HepG2 (cell line): ENCODE measurements around the gene RBM23. TPM values are rescaled to one million over a fixed set of nuclear protein-coding genes. Genes with fewer than 3 reads are reported as not detected.

Experiments
- ATAC-seq: fragments of 200-7000 bp; cut with Tn5 transposase; 3 replicates; pipeline ENCODE4 v1.9.1; 2020; ENCODE audit warnings: mild to moderate bottlenecking, moderate library complexity
- BruUV-seq: library from RNA; stranded (reverse); fragments of 400-500 nt; replicated peaks from 2 replicates; lab custom pipeline; 2021; lab: Mats Ljungman, UMichigan
- CTCF ChIA-PET: fragments of 300-600 bp; formaldehyde crosslinking; extraction: SDS; loops from one replicate; lab custom pipeline; 2021; ENCODE audit warnings: low total read pairs, inconsistent platforms, low intra/inter-chr PET ratio; lab: Yijun Ruan, JAX
- POLR2A ChIA-PET: fragments of 350-600 bp; sonication (Branson Sonifier 250); formaldehyde crosslinking; loops from one replicate; lab custom pipeline; 2020; ENCODE audit warnings: antibody characterized with exemption, inconsistent platforms; lab: Yijun Ruan, JAX
- DNase-seq: peaks from one replicate; pipeline ENCODE4 v3.0.0-alpha.2; 2015; ENCODE audit warnings: low spot score
- FAIRE-seq: peaks from 3 replicates; lab custom pipeline; 2011; peaks lifted over from hg19 to GRCh38; lab: Jason Lieb, UNC
- H2AFZ ChIP-seq: one replicate; pipeline ENCODE4 v1.6.1; 2011; ENCODE audit warnings: low read length, inconsistent platforms
- H3K27ac ChIP-seq: fragments of 300-600 bp; 3 replicates; pipeline ENCODE4 v1.8.0; 2011; ENCODE audit warnings: mixed run types, mild to moderate bottlenecking, mixed read lengths, low read length, inconsistent platforms; ENCODE audit not compliant: insufficient read depth; ENCODE audit errors: extremely low read length
- H3K27me3 ChIP-seq, 2 experiments: fragments of 200-600 bp in 1 of 2; 2 replicates in 1 of 2; 3 replicates in 1 of 2; pipeline versions ENCODE4 v1.6.0 to v1.8.0; 2011; ENCODE audit warnings: low read length in 2 of 2, mild to moderate bottlenecking in 2 of 2, moderate library complexity in 2 of 2, inconsistent platforms in 1 of 2; ENCODE audit not compliant: insufficient read depth in 2 of 2, control insufficient read depth in 1 of 2
- H3K36me3 ChIP-seq, 2 experiments: fragments of 200-600 bp in 1 of 2; replicated peaks in 1 of 2; 2 replicates in 1 of 2; 3 replicates in 1 of 2; pipeline versions ENCODE4 v1.5.1 to v1.8.0; 2011; ENCODE audit warnings: low read length in 2 of 2, inconsistent platforms in 1 of 2; ENCODE audit not compliant: insufficient read depth in 2 of 2, control insufficient read depth in 1 of 2
- H3K4me1 ChIP-seq: 2 replicates; pipeline ENCODE4 v1.5.1; 2012; ENCODE audit warnings: low read length, inconsistent platforms; ENCODE audit not compliant: insufficient read depth
- H3K4me2 ChIP-seq: 2 replicates; pipeline ENCODE4 v1.6.0; 2011; ENCODE audit warnings: low read depth, low read length, inconsistent platforms
- H3K4me3 ChIP-seq, 3 experiments: fragments of 200-600 bp in 1 of 3; sonication (generic), shearing (Covaris generic) in 1 of 3; replicated peaks in 1 of 3; 2 replicates each; pipeline ENCODE4 v1.5.1; 2011 to 2016; ENCODE audit warnings: low read length in 3 of 3, inconsistent platforms in 2 of 3, low read depth in 2 of 3, mild to moderate bottlenecking in 2 of 3, control low read depth in 1 of 3, mixed read lengths in 1 of 3; ENCODE audit not compliant: insufficient read depth in 1 of 3
- H3K79me2 ChIP-seq: one replicate; pipeline ENCODE4 v1.6.1; 2011; ENCODE audit warnings: low read length, inconsistent platforms; ENCODE audit not compliant: insufficient read depth
- H3K9ac ChIP-seq: 2 replicates; pipeline ENCODE4 v1.6.0; 2011; ENCODE audit warnings: mild to moderate bottlenecking, low read depth, low read length, inconsistent platforms; ENCODE audit not compliant: insufficient read depth
- H3K9me3 ChIP-seq: 2 replicates; pipeline ENCODE4 v1.5.1; 2012; ENCODE audit warnings: mild to moderate bottlenecking, low read length
- H4K20me1 ChIP-seq: 2 replicates; pipeline ENCODE4 v1.6.0; 2011; ENCODE audit warnings: inconsistent platforms, mild to moderate bottlenecking, low read length, moderate library complexity; ENCODE audit not compliant: insufficient read depth
- ASH2L ChIP-seq: fragments of 300-600, 200-600 bp; sonication (generic); IDR thresholded peaks from 2 replicates; pipeline ENCODE4 v1.7.0; 2017; ENCODE audit warnings: low read depth, mild to moderate bottlenecking, moderate library complexity, mixed read lengths, low read length; ENCODE audit not compliant: insufficient read length
- BORCS8-MEF2B ChIP-seq: sonication (generic); formaldehyde crosslinking; IDR thresholded peaks from 2 replicates; pipeline ENCODE4 v1.8.0; 2022; ENCODE audit warnings: mild to moderate bottlenecking, missing genetic modification reagents
- HNRNPLL ChIP-seq: fragments of 200-400 bp; formaldehyde crosslinking; IDR thresholded peaks from 2 replicates; pipeline ENCODE4 v1.6.1; 2017; ENCODE audit warnings: mild to moderate bottlenecking, low read depth, low read length; ENCODE audit not compliant: poor library complexity, severe bottlenecking
- MTERF4 ChIP-seq: sonication (generic); formaldehyde crosslinking; IDR thresholded peaks from 2 replicates; pipeline ENCODE4 v1.8.0; 2023; ENCODE audit warnings: mild to moderate bottlenecking, missing genetic modification reagents
- RELA ChIP-seq: sonication (generic); formaldehyde crosslinking; IDR thresholded peaks from 2 replicates; pipeline ENCODE4 v1.4.0; 2020; ENCODE audit warnings: missing genetic modification reagents
- SATB2 ChIP-seq: sonication (generic); formaldehyde crosslinking; IDR thresholded peaks from 2 replicates; pipeline ENCODE4 v1.5.0; 2020; ENCODE audit warnings: missing genetic modification reagents
- STAT5B ChIP-seq: sonication (generic); formaldehyde crosslinking; IDR thresholded peaks from 2 replicates; pipeline ENCODE4 v1.4.0; 2020; ENCODE audit warnings: missing genetic modification reagents
- ZFY ChIP-seq: sonication (generic); formaldehyde crosslinking; IDR thresholded peaks from 2 replicates; pipeline ENCODE4 v1.4.0; 2020; ENCODE audit warnings: missing genetic modification reagents
- ZNF12 ChIP-seq: sonication (generic); formaldehyde crosslinking; IDR thresholded peaks from 2 replicates; pipeline ENCODE4 v1.5.0; 2020; ENCODE audit warnings: missing genetic modification reagents
- ZNF562 ChIP-seq: sonication (generic); formaldehyde crosslinking; IDR thresholded peaks from 2 replicates; pipeline ENCODE4 v1.8.0; 2022; ENCODE audit warnings: missing genetic modification reagents, borderline replicate concordance
- ZNF567 ChIP-seq: sonication (generic); formaldehyde crosslinking; IDR thresholded peaks from 2 replicates; pipeline ENCODE4 v1.8.1; 2023; ENCODE audit warnings: mild to moderate bottlenecking, missing genetic modification reagents, borderline replicate concordance
- ZNF629 ChIP-seq: sonication (generic); formaldehyde crosslinking; conservative IDR thresholded peaks from 2 replicates; pipeline ENCODE4 v1.5.0; 2020; ENCODE audit warnings: missing genetic modification reagents
- ZNF883 ChIP-seq: sonication (generic); formaldehyde crosslinking; IDR thresholded peaks from 2 replicates; pipeline ENCODE4 v1.5.1; 2020; ENCODE audit warnings: mild to moderate bottlenecking, missing genetic modification reagents; ENCODE audit errors: not compliant biosample characterization
- WGBS: methylation state at CpG from one replicate; pipeline ENCODE4 v1.1.6; 2017; ENCODE audit warnings: low lambda C conversion rate; 5-methylcytosine and 5-hydroxymethylcytosine counted together
- in situ Hi-C: cut with HindIII; loops from 2 replicates; pipeline ENCODE4 v1.10.0; 2017; ENCODE audit warnings: low pct_unique_long_range_greater_than_20kb; ENCODE audit not compliant: extremely low pct_ligation_motif_present
- intact Hi-C: fragments of 100-400 bp; cut with micrococcal nuclease; formaldehyde crosslinking; loops from one replicate; pipeline ENCODE4 v1.10.0; 2022; ENCODE audit not compliant: unreplicated experiment
- polyA plus RNA-seq, 8 experiments: library from polyadenylated mRNA; depleted of rRNA in 3 of 8; stranded (reverse) in 7 of 8; unstranded in 1 of 8; fragments of >200 nt; fragmentation: Illumina TruSeq in 4 of 8; extraction: Trizol in 4 of 8; gene quantifications; 2 replicates each; pipeline versions ENCODE4 v1.2.1 to v1.2.3, GENCODE V29; 2011 to 2016; ENCODE audit warnings: low read depth in 4 of 8, missing spikeins in 1 of 8, mixed read lengths in 1 of 8; ENCODE audit not compliant: insufficient read depth in 1 of 8
- total RNA-seq, 5 experiments: library from RNA; depleted of rRNA; stranded (reverse); fragments of >200 nt; fragmentation: Illumina TruSeq; extraction: Trizol; gene quantifications; 2 replicates each; pipeline ENCODE4 v1.2.3, GENCODE V29; 2016; ENCODE audit warnings: low read depth in 1 of 5
- TF ChIP-seq, protein P1 (sequence below): sonication (generic); formaldehyde crosslinking; IDR thresholded peaks from 2 replicates; pipeline ENCODE4 v1.8.0; 2022; ENCODE audit warnings: mild to moderate bottlenecking, missing genetic modification reagents; ENCODE audit not compliant: insufficient replicate concordance

Gene RBM23
- total and polyA plus RNA-seq, 2 of the 13 experiments (the other 11 are each of a cell fraction or from before 2014, with no cell fraction given) = 1.5 to 2.1 TPM

DNA sequence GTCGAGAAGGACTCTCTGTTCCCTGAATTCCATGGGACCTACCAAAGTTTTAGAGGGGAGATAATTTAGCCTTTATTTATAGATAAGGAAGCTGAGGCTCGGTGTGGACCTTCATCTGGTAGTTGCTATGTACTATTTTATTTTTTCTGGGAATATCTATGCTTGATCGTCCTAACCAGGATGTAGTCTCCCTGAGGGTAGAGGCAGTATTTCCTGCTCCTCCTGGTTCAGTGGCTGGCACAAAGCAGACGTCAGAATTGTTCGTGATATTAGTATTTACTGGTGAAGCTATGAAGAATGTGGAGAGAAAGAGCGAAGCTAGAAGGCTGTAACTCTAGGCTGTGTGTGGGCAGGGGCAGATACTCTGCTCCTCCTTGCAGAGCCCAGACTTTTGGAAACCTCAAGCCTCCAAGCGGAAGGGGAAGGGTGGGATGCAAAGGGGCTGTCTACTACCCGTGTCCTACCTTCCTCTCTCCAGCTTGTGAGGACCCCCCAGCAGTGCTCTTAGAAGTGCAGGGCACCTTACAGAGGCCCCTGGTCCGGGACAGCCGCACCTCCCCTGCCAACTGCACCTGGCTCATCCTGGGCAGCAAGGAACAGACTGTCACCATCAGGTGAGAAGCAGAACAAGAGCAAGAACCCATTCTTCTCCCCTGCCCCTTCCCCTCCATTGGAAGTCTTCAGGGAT is 46.0 kb downstream of the RBM23 start (continued):
- TF ChIP-seq MTERF4 (CRISPR knock-in tag) (0 out of 2 replicates have a peak, but pooled peaks have one; percentile 14), ZNF567 (CRISPR knock-in tag) (peak; percentile 34; the same call in 1 of the 2 replicates), ZNF883 (CRISPR knock-in tag) (peak; percentile 5)
- TF ChIP-seq, protein P1, sequence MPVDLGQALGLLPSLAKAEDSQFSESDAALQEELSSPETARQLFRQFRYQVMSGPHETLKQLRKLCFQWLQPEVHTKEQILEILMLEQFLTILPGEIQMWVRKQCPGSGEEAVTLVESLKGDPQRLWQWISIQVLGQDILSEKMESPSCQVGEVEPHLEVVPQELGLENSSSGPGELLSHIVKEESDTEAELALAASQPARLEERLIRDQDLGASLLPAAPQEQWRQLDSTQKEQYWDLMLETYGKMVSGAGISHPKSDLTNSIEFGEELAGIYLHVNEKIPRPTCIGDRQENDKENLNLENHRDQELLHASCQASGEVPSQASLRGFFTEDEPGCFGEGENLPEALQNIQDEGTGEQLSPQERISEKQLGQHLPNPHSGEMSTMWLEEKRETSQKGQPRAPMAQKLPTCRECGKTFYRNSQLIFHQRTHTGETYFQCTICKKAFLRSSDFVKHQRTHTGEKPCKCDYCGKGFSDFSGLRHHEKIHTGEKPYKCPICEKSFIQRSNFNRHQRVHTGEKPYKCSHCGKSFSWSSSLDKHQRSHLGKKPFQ = peak; percentile 63

- ATAC-seq = peak; percentile 62
- no TSS peak for BruUV-seq
- no peaks in the 10 kb centered on the region for H3K9me3 ChIP-seq
- H3K4me2 ChIP-seq = peak overlapping the region; percentile 95
- H3K4me3 ChIP-seq = peak overlapping the region; percentile 66 to 93 (median 82)
- intact Hi-C loops (loop anchor here (1.0 to 5.0 kb wide), 3 partner anchors 28 to 110 kb away; partner anchors contain the start of genes AJUBA and OXA1L), in situ Hi-C loops (no loop called here)
- ChIA-PET CTCF (interaction anchor here (0.6 to 3.1 kb wide), 7 partner anchors 19 to 315 kb away, joined by 3 to 46 read pairs (median 7); partner anchors contain the start of gene HAUS4), POLR2A (interaction anchor here (0.6 to 4.4 kb wide), 23 partner anchors 10 to 1243 kb away, joined by 3 to 53 read pairs (median 9); partner anchors contain the start of genes ACIN1, AJUBA, C14orf119 and DAD1)
- no peaks in the 10 kb centered on the region for H3K79me2 ChIP-seq
- no peak overlapping the region for H2AFZ ChIP-seq
- peak; percentile 79 for FAIRE-seq
- H4K20me1 ChIP-seq = no peaks in the 10 kb centered on the region
- 2% methylated on average over 42 of the region's 45 CpGs for WGBS
- H3K9ac ChIP-seq = peak overlapping the region; percentile 76
- peak; percentile 84 for DNase-seq
- H3K36me3 ChIP-seq = peaks cover 14% of the 10 kb centered on the region in 2 experiments; a peak in 4 of 5 replicates
- peak overlapping the region; percentile 85 for H3K27ac ChIP-seq
- no peaks in the 10 kb centered on the region; a peak in 1 of 5 replicates for H3K27me3 ChIP-seq
- H3K4me1 ChIP-seq = peaks cover 35% of the 10 kb centered on the region
- TF ChIP-seq ASH2L (no peak), BORCS8-MEF2B (CRISPR knock-in tag) (peak; percentile 68; the same call in 1 of the 2 replicates), ZNF562 (CRISPR knock-in tag) (no peak), ZFY (CRISPR knock-in tag) (no peak), STAT5B (CRISPR knock-in tag) (no peak), ZNF629 (CRISPR knock-in tag) (no peak; the same call in 1 of the 2 replicates), RELA (0 out of 2 replicates have a peak, but pooled peaks have one; percentile 8), ZNF12 (CRISPR knock-in tag) (no peak), HNRNPLL (peak; percentile 66), SATB2 (CRISPR knock-in tag) (no peak)
Observed at GRCh38 chr14:22872033-22872832, 46.7 kb downstream of the RBM23 start.
